ENCODE data around the gene ABHD17A. TPM values are rescaled to one million over a fixed set of nuclear protein-coding genes. Genes with fewer than 3 reads are reported as not detected.

The ABHD17A gene
- total RNA-seq, 1 experiment from 2014 or later = 47.7 TPM

DNA sequence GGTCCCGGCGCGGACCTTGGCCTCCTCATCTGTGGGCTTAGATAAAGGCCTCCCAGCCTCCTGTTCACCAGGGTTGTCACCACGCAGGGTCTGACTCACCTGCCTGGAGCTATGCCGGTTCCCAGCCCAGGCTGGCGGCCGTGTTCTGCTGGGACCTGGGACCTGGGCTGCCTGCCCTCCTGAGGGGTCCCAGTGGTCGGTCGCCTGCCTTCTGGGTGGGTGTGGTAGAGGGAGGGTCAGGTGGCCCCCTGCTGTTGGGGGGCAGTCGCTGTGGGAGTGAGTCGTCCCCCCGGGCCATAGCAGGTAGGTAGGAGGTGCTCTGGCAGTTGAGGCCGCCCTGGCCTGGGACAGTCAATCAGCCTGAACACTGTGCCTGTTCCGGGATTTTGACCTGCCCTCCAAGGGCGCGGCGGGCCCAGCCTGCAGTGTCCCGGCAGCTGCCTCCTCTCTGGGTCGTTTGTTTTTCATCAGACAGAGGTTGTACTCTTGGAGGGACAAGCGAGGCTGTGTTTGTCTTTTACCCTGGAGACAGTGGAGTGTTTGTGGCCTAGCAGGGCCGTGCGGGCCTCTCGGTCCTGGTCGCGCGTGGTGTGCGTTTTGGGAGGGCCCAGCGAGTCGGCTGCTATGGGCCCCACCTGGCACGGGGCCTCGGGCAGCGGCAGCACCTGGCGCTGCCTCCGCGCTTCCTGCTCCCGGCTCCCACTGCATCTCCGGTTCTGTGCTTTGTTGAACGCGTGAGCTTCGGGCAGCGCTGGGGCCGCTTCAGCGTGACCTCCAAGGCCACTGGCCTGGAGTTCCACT lies 22.5 kb upstream of the ABHD17A start:
- TF ChIP-seq, protein P1, sequence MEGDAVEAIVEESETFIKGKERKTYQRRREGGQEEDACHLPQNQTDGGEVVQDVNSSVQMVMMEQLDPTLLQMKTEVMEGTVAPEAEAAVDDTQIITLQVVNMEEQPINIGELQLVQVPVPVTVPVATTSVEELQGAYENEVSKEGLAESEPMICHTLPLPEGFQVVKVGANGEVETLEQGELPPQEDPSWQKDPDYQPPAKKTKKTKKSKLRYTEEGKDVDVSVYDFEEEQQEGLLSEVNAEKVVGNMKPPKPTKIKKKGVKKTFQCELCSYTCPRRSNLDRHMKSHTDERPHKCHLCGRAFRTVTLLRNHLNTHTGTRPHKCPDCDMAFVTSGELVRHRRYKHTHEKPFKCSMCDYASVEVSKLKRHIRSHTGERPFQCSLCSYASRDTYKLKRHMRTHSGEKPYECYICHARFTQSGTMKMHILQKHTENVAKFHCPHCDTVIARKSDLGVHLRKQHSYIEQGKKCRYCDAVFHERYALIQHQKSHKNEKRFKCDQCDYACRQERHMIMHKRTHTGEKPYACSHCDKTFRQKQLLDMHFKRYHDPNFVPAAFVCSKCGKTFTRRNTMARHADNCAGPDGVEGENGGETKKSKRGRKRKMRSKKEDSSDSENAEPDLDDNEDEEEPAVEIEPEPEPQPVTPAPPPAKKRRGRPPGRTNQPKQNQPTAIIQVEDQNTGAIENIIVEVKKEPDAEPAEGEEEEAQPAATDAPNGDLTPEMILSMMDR (IDR thresholded peaks at IDR 0.05; ENCODE audit: insufficient read depth in 1 of 2, low read depth in 1 of 2, low read length in 1 of 2, severe bottlenecking in 1 of 2, unreplicated experiment in 1 of 2) = no peak
- peak; percentile 56 to 81 for DNase-seq
- CTCF ChIA-PET = no interaction called here
- POLR2A ChIA-PET = interaction anchor here (0.6 kb wide), 1 partner anchor 387 kb away, joined by 5 read pairs; no protein-coding TSS in a partner anchor
- no TSS peak for BruUV-seq (replicated peaks)
- intact Hi-C loops (cut with micrococcal nuclease; ENCODE audit: unreplicated experiment) = no loop called here
- Mint-ChIP-seq H3K27me3 (ENCODE audit: insufficient read depth, unreplicated experiment) (no peaks in the 10 kb centered on the region), H3K4me3 (ENCODE audit: unreplicated experiment) (peak overlapping the region; percentile 35), H3K9me3 (ENCODE audit: unreplicated experiment) (no peaks in the 10 kb centered on the region), H3K27ac (ENCODE audit: unreplicated experiment) (peak overlapping the region; percentile 48), H3K36me3 (ENCODE audit: insufficient read depth, unreplicated experiment) (peaks cover 43% of the 10 kb centered on the region), H3K4me1 (ENCODE audit: low read depth, unreplicated experiment) (peaks cover 8% of the 10 kb centered on the region)
- peaks cover 24% of the 10 kb centered on the region for H3K4me1 ChIP-seq
- no peaks in the 10 kb centered on the region for H3K27me3 ChIP-seq (replicated peaks; ENCODE audit: control insufficient read depth, insufficient read depth, low read length)
- no peaks in the 10 kb centered on the region for H3K36me3 ChIP-seq (ENCODE audit: control insufficient read depth, insufficient read depth, low read length)
- no peak overlapping the region for H3K4me3 ChIP-seq (ENCODE audit: low read depth, low read length)
- no peaks in the 10 kb centered on the region for H3K9me3 ChIP-seq

DNA sequence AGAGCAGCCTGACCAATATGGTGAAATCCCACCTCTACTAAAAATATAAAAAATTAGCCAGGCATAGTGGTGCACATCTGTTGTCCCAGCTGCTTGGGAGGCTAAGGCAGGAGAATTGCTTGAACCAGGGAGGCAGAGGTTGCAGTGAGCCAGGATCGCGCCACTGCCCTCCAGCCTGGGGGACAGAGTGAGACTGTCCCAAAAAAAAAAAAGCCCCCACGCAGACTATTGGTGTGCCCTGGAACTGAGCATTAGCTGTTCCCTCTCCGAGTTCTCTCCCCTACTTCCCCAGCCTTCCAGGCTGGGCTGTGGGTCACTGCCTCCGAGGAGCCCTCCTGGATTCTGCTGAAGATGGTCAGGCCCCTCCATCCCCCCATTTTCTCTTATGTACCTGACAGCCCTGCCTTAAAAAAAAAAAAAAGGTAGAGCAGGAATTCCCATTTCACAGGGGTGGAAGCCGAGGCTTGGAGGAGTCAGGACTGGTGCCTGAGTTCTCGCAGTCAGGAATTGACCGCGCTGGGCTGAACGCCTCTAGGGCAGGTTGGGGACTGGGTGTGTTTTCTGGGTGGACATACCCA lies 21.8 kb upstream of the ABHD17A start:
- intact Hi-C loops (cut with micrococcal nuclease; ENCODE audit: unreplicated experiment) = no loop called here
- Histone ChIP-seq H3K36me3 (ENCODE audit: control insufficient read depth, insufficient read depth, low read length) (no peaks in the 10 kb centered on the region), H3K4me3 (ENCODE audit: low read depth, low read length) (no peak overlapping the region)

DNA sequence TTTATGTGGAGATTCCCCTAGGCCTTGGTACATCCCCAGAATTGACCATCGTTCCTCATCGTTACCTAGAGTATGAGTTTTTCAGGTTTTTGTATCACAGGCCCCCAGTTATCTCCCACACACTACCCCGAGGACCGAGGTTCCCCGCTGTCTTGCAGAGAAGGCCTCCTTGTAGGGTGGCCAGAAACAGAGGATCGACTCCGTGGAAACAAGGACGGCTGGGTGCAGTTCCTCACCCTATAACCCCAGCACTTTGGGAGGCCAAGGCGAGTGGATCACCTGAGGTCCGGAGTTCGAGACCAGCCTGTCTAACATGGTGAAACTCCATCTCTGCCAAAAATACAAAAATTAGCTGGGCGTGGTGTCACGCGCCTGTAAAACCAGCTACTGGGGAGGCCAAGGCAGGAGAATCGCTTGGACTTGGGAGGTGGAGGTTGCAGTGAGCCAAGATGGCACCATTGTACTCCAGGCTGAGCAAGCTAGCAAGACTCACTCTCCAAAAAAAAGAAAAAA lies 20.6 kb upstream of the ABHD17A start:
- intact Hi-C loops (cut with micrococcal nuclease; ENCODE audit: unreplicated experiment) = loop anchor here (1.0 kb wide), 1 partner anchor 42 kb away; no protein-coding TSS in a partner anchor
- BruUV-seq (replicated peaks) = no TSS peak
- Histone ChIP-seq H3K4me3 (ENCODE audit: low read depth, low read length) (peak overlapping the region; percentile 70), H3K9me3 (no peaks in the 10 kb centered on the region), H3K36me3 (ENCODE audit: control insufficient read depth, insufficient read depth, low read length) (no peaks in the 10 kb centered on the region), H3K27me3 (replicated peaks; ENCODE audit: control insufficient read depth, insufficient read depth, low read length) (no peaks in the 10 kb centered on the region), H3K4me1 (peaks cover 24% of the 10 kb centered on the region)
- TF ChIP-seq, protein P1 (IDR thresholded peaks at IDR 0.05; ENCODE audit: insufficient read depth in 1 of 2, low read depth in 1 of 2, low read length in 1 of 2, severe bottlenecking in 1 of 2, unreplicated experiment in 1 of 2) = no peak
- POLR2A ChIA-PET = interaction anchor here (0.5 to 1.0 kb wide), 3 partner anchors 30 to 877 kb away, joined by 3 read pairs; no protein-coding TSS in a partner anchor
- no peak for DNase-seq
- CTCF ChIA-PET = no interaction called here
- H3K27me3 Mint-ChIP-seq (ENCODE audit: insufficient read depth, unreplicated experiment) = no peaks in the 10 kb centered on the region
- peaks cover 8% of the 10 kb centered on the region for H3K4me1 Mint-ChIP-seq (ENCODE audit: low read depth, unreplicated experiment)
- H3K27ac Mint-ChIP-seq (ENCODE audit: unreplicated experiment) = peak overlapping the region; percentile 94
- no peaks in the 10 kb centered on the region for H3K9me3 Mint-ChIP-seq (ENCODE audit: unreplicated experiment)
- peak overlapping the region; percentile 89 for H3K4me3 Mint-ChIP-seq (ENCODE audit: unreplicated experiment)
- H3K36me3 Mint-ChIP-seq (ENCODE audit: insufficient read depth, unreplicated experiment) = peaks cover 42% of the 10 kb centered on the region

More for the DNA sequence above, 21.8 kb upstream of the ABHD17A start:
- H3K27ac Mint-ChIP-seq (ENCODE audit: unreplicated experiment) = peak overlapping the region; percentile 48
- BruUV-seq (replicated peaks) = no TSS peak
- POLR2A ChIA-PET = interaction anchor here (0.6 to 0.7 kb wide), 2 partner anchors 9 to 386 kb away, joined by 3 to 5 read pairs; no protein-coding TSS in a partner anchor
- peaks cover 42% of the 10 kb centered on the region for H3K36me3 Mint-ChIP-seq (ENCODE audit: insufficient read depth, unreplicated experiment)
- H3K9me3 Mint-ChIP-seq (ENCODE audit: unreplicated experiment) = no peaks in the 10 kb centered on the region
- CTCF ChIA-PET = no interaction called here
- peaks cover 8% of the 10 kb centered on the region for H3K4me1 Mint-ChIP-seq (ENCODE audit: low read depth, unreplicated experiment)
- no peaks in the 10 kb centered on the region for H3K27me3 Mint-ChIP-seq (ENCODE audit: insufficient read depth, unreplicated experiment)
- DNase-seq = no peak
- Histone ChIP-seq H3K4me1 (peaks cover 24% of the 10 kb centered on the region), H3K27me3 (replicated peaks; ENCODE audit: control insufficient read depth, insufficient read depth, low read length) (no peaks in the 10 kb centered on the region), H3K9me3 (no peaks in the 10 kb centered on the region)
- TF ChIP-seq, protein P1 (IDR thresholded peaks at IDR 0.05; ENCODE audit: insufficient read depth in 1 of 2, low read depth in 1 of 2, low read length in 1 of 2, severe bottlenecking in 1 of 2, unreplicated experiment in 1 of 2) = no peak
- H3K4me3 Mint-ChIP-seq (ENCODE audit: unreplicated experiment) = peak overlapping the region; percentile 35

Measured in Caco-2 (cell line).